HEK293 (cell line): ENCODE results near the gene ANP32A.

ENCODE experiments used
- BCL11B ChIP-seq: fragments of 450-650 bp; formaldehyde crosslinking; IDR thresholded peaks from 2 replicates; pipeline ENCODE4 v1.5.1; 2016; ENCODE audit warnings: low read depth, missing biosample characterization, missing genetic modification characterization
- MZF1 ChIP-seq: fragments of 450-650 bp; formaldehyde crosslinking; IDR thresholded peaks from 2 replicates; pipeline ENCODE4 v1.5.1; 2017; ENCODE audit warnings: missing biosample characterization, missing genetic modification characterization, borderline replicate concordance
- PRDM1 ChIP-seq: fragments of 450-650 bp; formaldehyde crosslinking; IDR thresholded peaks from 2 replicates; pipeline ENCODE4; 2016; ENCODE audit warnings: missing biosample characterization, missing genetic modification characterization
- ZBTB21 ChIP-seq: fragments of 450-650 bp; formaldehyde crosslinking; IDR thresholded peaks from 2 replicates; pipeline ENCODE4 v1.5.1; 2017; ENCODE audit warnings: missing biosample characterization, missing genetic modification characterization
- ZEB2 ChIP-seq: fragments of 450-650 bp; formaldehyde crosslinking; IDR thresholded peaks from 2 replicates; pipeline ENCODE4 v1.5.1; 2016; ENCODE audit warnings: missing biosample characterization, missing genetic modification characterization
- ZFP41 ChIP-seq: fragments of 450-650 bp; formaldehyde crosslinking; IDR thresholded peaks from 2 replicates; pipeline ENCODE4 v1.5.1; 2016; ENCODE audit warnings: missing biosample characterization, missing genetic modification characterization, borderline replicate concordance
- ZNF112 ChIP-seq: fragments of 450-650 bp; formaldehyde crosslinking; IDR thresholded peaks from 2 replicates; pipeline ENCODE4 v1.5.0; 2017; ENCODE audit warnings: missing biosample characterization, missing genetic modification characterization
- ZNF140 ChIP-seq: fragments of 450-650 bp; formaldehyde crosslinking; IDR thresholded peaks from 2 replicates; pipeline ENCODE4 v1.5.1; 2016; ENCODE audit warnings: missing biosample characterization, missing genetic modification characterization
- ZNF146 ChIP-seq: fragments of 450-650 bp; formaldehyde crosslinking; IDR thresholded peaks from 2 replicates; pipeline ENCODE4 v1.5.1; 2016; ENCODE audit warnings: missing biosample characterization, missing genetic modification characterization
- ZNF155 ChIP-seq: fragments of 450-650 bp; formaldehyde crosslinking; IDR thresholded peaks from 2 replicates; pipeline ENCODE4 v1.5.1; 2016; ENCODE audit warnings: missing biosample characterization, missing genetic modification characterization
- ZNF157 ChIP-seq: fragments of 450-650 bp; formaldehyde crosslinking; IDR thresholded peaks from 2 replicates; pipeline ENCODE4 v1.5.1; 2016; ENCODE audit warnings: missing biosample characterization, missing genetic modification characterization
- ZNF174 ChIP-seq: fragments of 450-650 bp; formaldehyde crosslinking; IDR thresholded peaks from 2 replicates; pipeline ENCODE4 v1.5.0; 2017; ENCODE audit warnings: missing biosample characterization, mild to moderate bottlenecking, missing genetic modification characterization
- ZNF175 ChIP-seq: fragments of 450-650 bp; formaldehyde crosslinking; IDR thresholded peaks from 2 replicates; pipeline ENCODE4 v1.5.1; 2016; ENCODE audit warnings: missing biosample characterization, missing genetic modification characterization
- ZNF202 ChIP-seq: fragments of 450-650 bp; formaldehyde crosslinking; IDR thresholded peaks from 2 replicates; pipeline ENCODE4 v1.5.1; 2016; ENCODE audit warnings: missing biosample characterization, missing genetic modification characterization, borderline replicate concordance
- ZNF211 ChIP-seq: fragments of 450-650 bp; formaldehyde crosslinking; IDR thresholded peaks from 2 replicates; pipeline ENCODE4 v1.5.1; 2016; ENCODE audit warnings: low read depth, missing biosample characterization, missing genetic modification characterization
- ZNF274 ChIP-seq, 2 experiments: fragments of 200-500 bp in 1 of 2; fragments of 450-650 bp in 1 of 2; sonication (Bioruptor generic) in 1 of 2; formaldehyde crosslinking in 1 of 2; IDR thresholded peaks; 2 replicates each; pipeline versions ENCODE4 v1.5.1 to v1.6.1; 2014 to 2016; ENCODE audit warnings: borderline replicate concordance in 1 of 2, inconsistent platforms in 1 of 2, low read length in 1 of 2, missing biosample characterization in 1 of 2, missing genetic modification characterization in 1 of 2
- ZNF302 ChIP-seq: fragments of 450-650 bp; formaldehyde crosslinking; IDR thresholded peaks from 2 replicates; pipeline ENCODE4 v1.5.1; 2016; ENCODE audit warnings: missing biosample characterization, missing genetic modification characterization, low read depth
- ZNF311 ChIP-seq: fragments of 450-650 bp; formaldehyde crosslinking; IDR thresholded peaks from 2 replicates; pipeline ENCODE4 v1.5.1; 2017; ENCODE audit warnings: missing biosample characterization, missing genetic modification characterization, borderline replicate concordance
- ZNF354C ChIP-seq: fragments of 450-650 bp; formaldehyde crosslinking; IDR thresholded peaks from 2 replicates; pipeline ENCODE4 v1.5.1; 2016; ENCODE audit warnings: missing biosample characterization, missing genetic modification characterization, low read depth, borderline replicate concordance
- ZNF404 ChIP-seq: fragments of 450-650 bp; formaldehyde crosslinking; IDR thresholded peaks from 2 replicates; pipeline ENCODE4 v1.5.1; 2017; ENCODE audit warnings: missing biosample characterization, missing genetic modification characterization
- ZNF510 ChIP-seq: fragments of 450-650 bp; formaldehyde crosslinking; IDR thresholded peaks from 2 replicates; pipeline ENCODE4 v1.5.1; 2018; ENCODE audit warnings: mild to moderate bottlenecking, missing genetic modification characterization, missing biosample characterization; ENCODE audit not compliant: insufficient replicate concordance
- ZNF548 ChIP-seq: fragments of 450-650 bp; formaldehyde crosslinking; IDR thresholded peaks from 2 replicates; pipeline ENCODE4 v1.5.1; 2016; ENCODE audit warnings: missing biosample characterization, missing genetic modification characterization
- ZNF549 ChIP-seq: fragments of 450-650 bp; IDR thresholded peaks from 2 replicates; pipeline ENCODE4 v1.5.1; 2018; ENCODE audit warnings: missing biosample characterization, missing genetic modification characterization, mild to moderate bottlenecking, inconsistent platforms, moderate library complexity
- ZNF571 ChIP-seq: fragments of 450-650 bp; formaldehyde crosslinking; IDR thresholded peaks from 2 replicates; pipeline ENCODE4 v1.5.0; 2017; ENCODE audit warnings: missing biosample characterization, missing genetic modification characterization
- ZNF621 ChIP-seq: fragments of 450-650 bp; formaldehyde crosslinking; IDR thresholded peaks from 2 replicates; pipeline ENCODE4 v1.5.1; 2017; ENCODE audit warnings: missing biosample characterization, missing genetic modification characterization
- ZNF623 ChIP-seq: fragments of 450-650 bp; formaldehyde crosslinking; IDR thresholded peaks from 2 replicates; pipeline ENCODE4 v1.5.1; 2016; ENCODE audit warnings: missing biosample characterization, missing genetic modification characterization
- ZNF664 ChIP-seq: fragments of 450-650 bp; formaldehyde crosslinking; IDR thresholded peaks from 2 replicates; pipeline ENCODE4 v1.5.1; 2016; ENCODE audit warnings: missing biosample characterization, missing genetic modification characterization
- ZNF76 ChIP-seq: fragments of 450-650 bp; formaldehyde crosslinking; IDR thresholded peaks from 2 replicates; pipeline ENCODE4; 2016; ENCODE audit warnings: low read depth, missing biosample characterization, missing genetic modification characterization, borderline replicate concordance
- ZNF776 ChIP-seq: fragments of 450-650 bp; formaldehyde crosslinking; IDR thresholded peaks from 2 replicates; pipeline ENCODE4 v1.5.0; 2017; ENCODE audit warnings: missing biosample characterization, missing genetic modification characterization, borderline replicate concordance
- ZNF791 ChIP-seq: fragments of 450-650 bp; formaldehyde crosslinking; IDR thresholded peaks from 2 replicates; pipeline ENCODE4 v1.5.1; 2016; ENCODE audit warnings: missing biosample characterization, missing genetic modification characterization
- ZNF830 ChIP-seq: fragments of 450-650 bp; IDR thresholded peaks from 2 replicates; pipeline ENCODE4 v1.5.0; 2018; ENCODE audit warnings: missing biosample characterization, missing genetic modification characterization, low read depth, mild to moderate bottlenecking, moderate library complexity
- TF ChIP-seq, protein P1 (sequence below): fragments of 450-650 bp; formaldehyde crosslinking; IDR thresholded peaks from 2 replicates; pipeline ENCODE4 v1.5.1; 2016; ENCODE audit warnings: missing biosample characterization, missing genetic modification characterization
- TF ChIP-seq, protein P2 (sequence below): fragments of 450-650 bp; formaldehyde crosslinking; IDR thresholded peaks from 2 replicates; pipeline ENCODE4 v1.5.1; 2017; ENCODE audit warnings: missing biosample characterization, missing genetic modification characterization
- TF ChIP-seq, protein P3 (sequence below): fragments of 450-650 bp; formaldehyde crosslinking; IDR thresholded peaks from 2 replicates; pipeline ENCODE4 v1.5.1; 2016; ENCODE audit warnings: missing biosample characterization, missing genetic modification characterization, low read depth

ANP32A gene

DNA sequence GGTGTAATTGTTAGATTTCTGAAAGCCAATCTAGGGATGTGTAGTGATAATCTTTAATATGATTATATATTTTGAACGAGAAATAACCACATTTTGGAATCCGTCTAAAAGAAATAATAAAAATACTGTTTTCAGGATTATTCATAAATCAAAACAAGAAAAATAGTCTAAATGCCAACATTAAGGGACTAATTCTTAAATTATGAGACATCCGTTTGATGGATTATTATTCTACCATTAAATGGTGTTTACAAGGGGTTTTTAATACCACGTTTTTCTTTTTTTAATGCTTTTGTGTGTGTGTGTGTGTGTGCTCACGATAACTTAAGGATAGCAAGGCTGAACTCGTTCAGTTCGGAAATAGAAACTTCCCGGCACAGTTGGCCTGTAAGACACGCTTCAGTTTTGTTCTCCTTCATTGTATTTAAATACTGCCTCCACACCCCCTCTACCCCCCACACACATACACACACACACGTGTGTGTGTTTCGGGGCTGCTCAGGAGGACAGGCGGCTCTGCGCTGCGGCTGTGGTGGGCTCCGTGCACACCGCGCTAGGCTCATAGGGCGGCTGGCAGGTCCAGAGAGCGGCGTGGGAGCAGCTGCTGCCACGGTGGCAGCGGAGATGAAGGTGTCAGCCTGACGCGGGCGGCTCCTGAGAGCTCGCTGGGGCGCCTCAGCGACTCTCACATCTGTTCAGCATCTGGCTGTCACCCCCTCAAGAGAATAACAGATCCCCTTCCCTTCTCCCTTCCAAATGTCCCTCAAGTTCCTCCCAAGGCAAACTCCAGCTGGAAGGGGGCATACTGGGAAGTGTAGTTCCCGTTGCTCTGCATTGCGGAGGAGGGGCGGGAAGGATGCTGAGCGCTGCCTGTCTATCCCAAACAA, 23.0 kb upstream of the ANP32A start (continued):
- TF ChIP-seq ZNF354C (tag by site-specific recombination) (no peak), ZNF140 (tag by site-specific recombination) (no peak), ZNF830 (tag by site-specific recombination) (no peak), ZNF146 (tag by site-specific recombination) (no peak), ZNF791 (no peak), ZNF211 (no peak), ZEB2 (tag by site-specific recombination) (no peak), ZNF776 (tag by site-specific recombination) (no peak), ZNF510 (tag by site-specific recombination) (no peak), ZNF571 (tag by site-specific recombination) (no peak), BCL11B (tag by site-specific recombination) (no peak), ZNF311 (no peak), ZNF175 (tag by site-specific recombination) (no peak), ZNF155 (tag by site-specific recombination) (no peak), ZNF174 (no peak), PRDM1 (no peak), ZNF549 (tag by site-specific recombination) (no peak), ZNF76 (tag by site-specific recombination) (peak; percentile 85), ZNF404 (no peak), ZNF157 (tag by site-specific recombination) (no peak), ZNF302 (tag by site-specific recombination) (no peak), MZF1 (tag by site-specific recombination) (peak; percentile 92), ZNF621 (tag by site-specific recombination) (no peak), ZNF664 (no peak), ZNF548 (tag by site-specific recombination) (no peak), ZNF202 (no peak), ZNF112 (tag by site-specific recombination) (no peak), ZNF623 (tag by site-specific recombination) (no peak), ZFP41 (tag by site-specific recombination) (no peak), ZNF274 (IDR thresholded peaks at IDR 0.05; ENCODE audit: low read length) (no peak), ZNF274 (tag by site-specific recombination; IDR thresholded peaks at IDR 0.05; ENCODE audit: borderline replicate concordance) (no peak), ZBTB21 (tag by site-specific recombination) (no peak)
- TF ChIP-seq, protein P1, sequence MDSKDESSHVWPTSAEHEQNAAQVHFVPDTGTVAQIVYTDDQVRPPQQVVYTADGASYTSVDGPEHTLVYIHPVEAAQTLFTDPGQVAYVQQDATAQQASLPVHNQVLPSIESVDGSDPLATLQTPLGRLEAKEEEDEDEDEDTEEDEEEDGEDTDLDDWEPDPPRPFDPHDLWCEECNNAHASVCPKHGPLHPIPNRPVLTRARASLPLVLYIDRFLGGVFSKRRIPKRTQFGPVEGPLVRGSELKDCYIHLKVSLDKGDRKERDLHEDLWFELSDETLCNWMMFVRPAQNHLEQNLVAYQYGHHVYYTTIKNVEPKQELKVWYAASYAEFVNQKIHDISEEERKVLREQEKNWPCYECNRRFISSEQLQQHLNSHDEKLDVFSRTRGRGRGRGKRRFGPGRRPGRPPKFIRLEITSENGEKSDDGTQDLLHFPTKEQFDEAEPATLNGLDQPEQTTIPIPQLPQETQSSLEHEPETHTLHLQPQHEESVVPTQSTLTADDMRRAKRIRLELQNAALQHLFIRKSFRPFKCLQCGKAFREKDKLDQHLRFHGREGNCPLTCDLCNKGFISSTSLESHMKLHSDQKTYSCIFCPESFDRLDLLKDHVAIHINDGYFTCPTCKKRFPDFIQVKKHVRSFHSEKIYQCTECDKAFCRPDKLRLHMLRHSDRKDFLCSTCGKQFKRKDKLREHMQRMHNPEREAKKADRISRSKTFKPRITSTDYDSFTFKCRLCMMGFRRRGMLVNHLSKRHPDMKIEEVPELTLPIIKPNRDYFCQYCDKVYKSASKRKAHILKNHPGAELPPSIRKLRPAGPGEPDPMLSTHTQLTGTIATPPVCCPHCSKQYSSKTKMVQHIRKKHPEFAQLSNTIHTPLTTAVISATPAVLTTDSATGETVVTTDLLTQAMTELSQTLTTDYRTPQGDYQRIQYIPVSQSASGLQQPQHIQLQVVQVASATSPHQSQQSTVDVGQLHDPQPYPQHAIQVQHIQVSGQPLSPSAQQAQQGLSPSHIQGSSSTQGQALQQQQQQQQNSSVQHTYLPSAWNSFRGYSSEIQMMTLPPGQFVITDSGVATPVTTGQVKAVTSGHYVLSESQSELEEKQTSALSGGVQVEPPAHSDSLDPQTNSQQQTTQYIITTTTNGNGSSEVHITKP: peak; percentile 77
- TF ChIP-seq, protein P2, sequence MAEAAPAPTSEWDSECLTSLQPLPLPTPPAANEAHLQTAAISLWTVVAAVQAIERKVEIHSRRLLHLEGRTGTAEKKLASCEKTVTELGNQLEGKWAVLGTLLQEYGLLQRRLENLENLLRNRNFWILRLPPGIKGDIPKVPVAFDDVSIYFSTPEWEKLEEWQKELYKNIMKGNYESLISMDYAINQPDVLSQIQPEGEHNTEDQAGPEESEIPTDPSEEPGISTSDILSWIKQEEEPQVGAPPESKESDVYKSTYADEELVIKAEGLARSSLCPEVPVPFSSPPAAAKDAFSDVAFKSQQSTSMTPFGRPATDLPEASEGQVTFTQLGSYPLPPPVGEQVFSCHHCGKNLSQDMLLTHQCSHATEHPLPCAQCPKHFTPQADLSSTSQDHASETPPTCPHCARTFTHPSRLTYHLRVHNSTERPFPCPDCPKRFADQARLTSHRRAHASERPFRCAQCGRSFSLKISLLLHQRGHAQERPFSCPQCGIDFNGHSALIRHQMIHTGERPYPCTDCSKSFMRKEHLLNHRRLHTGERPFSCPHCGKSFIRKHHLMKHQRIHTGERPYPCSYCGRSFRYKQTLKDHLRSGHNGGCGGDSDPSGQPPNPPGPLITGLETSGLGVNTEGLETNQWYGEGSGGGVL: peak; percentile 76
- TF ChIP-seq, protein P3, sequence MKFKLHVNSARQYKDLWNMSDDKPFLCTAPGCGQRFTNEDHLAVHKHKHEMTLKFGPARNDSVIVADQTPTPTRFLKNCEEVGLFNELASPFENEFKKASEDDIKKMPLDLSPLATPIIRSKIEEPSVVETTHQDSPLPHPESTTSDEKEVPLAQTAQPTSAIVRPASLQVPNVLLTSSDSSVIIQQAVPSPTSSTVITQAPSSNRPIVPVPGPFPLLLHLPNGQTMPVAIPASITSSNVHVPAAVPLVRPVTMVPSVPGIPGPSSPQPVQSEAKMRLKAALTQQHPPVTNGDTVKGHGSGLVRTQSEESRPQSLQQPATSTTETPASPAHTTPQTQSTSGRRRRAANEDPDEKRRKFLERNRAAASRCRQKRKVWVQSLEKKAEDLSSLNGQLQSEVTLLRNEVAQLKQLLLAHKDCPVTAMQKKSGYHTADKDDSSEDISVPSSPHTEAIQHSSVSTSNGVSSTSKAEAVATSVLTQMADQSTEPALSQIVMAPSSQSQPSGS (tag by site-specific recombination): no peak
